GM19035 (cell line): Measurements from ENCODE around the gene RIMS1.

ENCODE experiments used
- ATAC-seq: cut with Tn5 transposase; IDR thresholded peaks from one replicate; pipeline ENCODE4 v1.9.1; 2021; ENCODE audit not compliant: unreplicated experiment

Gene RIMS1

DNA sequence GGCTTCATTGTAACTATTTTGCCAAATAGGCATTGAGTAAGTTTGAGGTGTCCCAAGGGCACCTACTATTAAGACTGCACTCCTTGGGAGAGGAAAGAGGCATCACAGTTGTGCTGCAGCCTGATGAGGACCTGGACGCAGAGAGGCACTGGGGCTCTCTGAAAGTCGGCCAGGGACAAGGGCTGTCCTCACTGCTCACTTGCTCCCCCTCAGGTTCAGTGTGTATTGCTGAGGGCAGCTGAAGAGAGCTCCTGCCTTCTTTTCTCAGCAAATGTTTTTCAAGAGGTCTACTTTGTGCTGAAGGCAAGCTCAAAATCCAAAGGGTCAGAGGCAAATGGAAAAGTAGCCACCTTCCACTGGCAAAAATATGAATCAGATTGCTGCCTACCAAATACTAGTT lies 331.8 kb downstream of the RIMS1 start:
- ATAC-seq, result peak; percentile 85

DNA sequence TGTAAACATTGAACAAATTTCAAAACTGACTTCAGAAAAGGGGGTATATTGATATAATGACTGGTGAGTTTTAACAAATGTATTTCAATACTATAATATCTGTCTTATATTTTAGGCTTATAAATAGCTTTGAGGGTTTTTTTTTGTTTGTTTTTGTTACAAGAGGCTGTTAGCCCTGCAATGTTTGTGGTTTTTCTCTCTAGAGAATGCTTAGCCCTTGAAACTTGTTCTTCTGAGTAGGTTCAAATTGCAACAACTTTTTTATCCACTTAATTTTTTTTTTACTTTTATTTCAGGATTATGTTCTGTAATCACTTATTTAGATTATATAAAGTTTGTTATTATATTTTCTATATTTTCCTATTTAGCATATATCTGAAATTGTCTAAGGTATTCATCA lies 333.2 kb downstream of the RIMS1 start:
- no peak for ATAC-seq

DNA sequence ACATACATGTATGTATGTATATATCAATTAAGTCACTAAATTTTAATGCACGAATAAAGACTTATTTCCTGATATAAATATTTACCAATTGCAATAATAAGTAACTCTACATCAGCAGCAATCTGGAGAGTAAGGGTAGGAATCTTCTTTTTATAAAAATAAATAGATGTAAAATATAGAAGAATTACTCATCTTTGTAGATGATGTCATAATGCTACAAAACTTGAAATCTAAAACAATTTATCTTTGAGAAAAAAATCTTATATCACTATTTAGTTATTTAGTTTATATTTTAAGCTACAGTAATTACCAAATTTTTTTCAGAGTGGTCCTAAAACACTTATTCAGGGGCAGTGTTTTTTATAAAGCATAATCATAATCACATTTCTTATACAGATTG lies 351.7 kb downstream of the RIMS1 start:
- ATAC-seq, result no peak

DNA sequence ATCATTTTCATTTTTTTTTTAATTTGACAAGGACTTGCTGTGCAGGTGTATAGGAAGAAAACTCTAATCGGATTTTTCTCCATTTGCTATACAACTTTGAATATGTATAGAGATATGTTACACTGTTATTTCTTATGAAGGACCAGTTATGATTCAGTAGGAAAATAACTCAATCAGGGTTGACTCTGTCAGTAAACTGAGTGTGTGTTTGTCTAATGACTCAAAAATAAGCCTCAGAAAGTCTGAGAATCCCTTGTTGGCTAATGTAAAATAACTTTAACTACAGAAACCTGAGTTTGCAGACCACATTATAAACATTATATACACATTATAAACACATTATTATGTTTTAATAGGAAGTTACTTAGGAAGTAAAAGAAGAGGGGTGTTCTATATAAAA lies 352.6 kb downstream of the RIMS1 start:
- no peak for ATAC-seq

DNA sequence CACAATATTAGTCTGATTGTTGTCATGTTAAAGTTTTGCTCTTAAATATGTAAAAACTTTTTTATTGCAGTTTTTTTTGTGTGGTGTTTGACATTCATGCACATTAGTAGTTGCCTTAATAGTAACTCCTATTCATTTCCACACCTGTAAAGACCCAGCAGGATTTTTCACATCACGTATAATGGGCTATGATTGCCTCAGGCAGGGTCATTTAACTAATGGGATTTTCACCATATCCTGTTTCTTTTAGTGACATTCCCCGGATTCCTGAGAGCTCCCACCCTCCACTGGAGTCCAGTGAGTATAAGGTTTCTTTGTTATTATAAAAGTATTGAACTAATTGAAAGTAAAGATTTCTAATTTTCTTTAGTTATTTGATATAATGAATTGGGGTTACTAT lies 359.2 kb downstream of the RIMS1 start:
- ATAC-seq, result no peak

DNA sequence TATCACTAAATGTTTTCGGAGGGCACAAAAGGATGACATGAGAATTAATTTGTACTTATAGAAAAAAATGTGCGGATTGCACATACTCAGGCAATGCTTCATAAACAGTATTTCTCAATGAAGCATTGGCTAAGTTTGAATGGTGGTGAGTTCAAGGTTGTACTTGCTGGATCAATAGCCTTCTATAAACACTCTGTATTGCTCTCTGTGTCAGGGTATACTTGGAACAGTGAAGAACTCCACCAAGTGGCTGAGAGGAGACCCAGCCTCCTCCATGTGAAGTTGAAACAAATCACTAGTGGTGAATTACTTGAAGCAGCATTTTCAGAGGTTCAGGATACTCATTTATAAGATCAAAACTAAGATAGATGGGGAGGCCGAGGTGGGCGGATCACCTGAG lies 360.6 kb downstream of the RIMS1 start:
- ATAC-seq, result no peak

DNA sequence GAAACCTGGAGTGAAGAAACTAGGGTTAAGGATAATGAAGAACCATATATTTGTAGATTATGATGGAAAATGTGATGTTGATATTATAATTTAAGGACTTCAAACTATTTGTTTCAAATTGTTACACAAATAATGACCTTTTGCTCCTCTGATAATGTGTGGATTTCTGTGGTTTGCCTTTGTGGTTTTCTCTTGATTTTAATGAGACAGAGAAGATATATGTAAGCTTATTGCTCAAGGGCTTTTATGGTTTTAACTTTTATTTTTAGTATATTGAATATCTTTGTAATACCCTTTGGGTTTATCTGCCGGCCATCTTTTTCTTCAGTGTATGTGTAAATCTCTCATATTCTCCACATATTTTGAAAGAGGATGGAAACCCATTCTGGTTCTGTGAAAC lies 362.3 kb downstream of the RIMS1 start:
- ATAC-seq, result no peak

DNA sequence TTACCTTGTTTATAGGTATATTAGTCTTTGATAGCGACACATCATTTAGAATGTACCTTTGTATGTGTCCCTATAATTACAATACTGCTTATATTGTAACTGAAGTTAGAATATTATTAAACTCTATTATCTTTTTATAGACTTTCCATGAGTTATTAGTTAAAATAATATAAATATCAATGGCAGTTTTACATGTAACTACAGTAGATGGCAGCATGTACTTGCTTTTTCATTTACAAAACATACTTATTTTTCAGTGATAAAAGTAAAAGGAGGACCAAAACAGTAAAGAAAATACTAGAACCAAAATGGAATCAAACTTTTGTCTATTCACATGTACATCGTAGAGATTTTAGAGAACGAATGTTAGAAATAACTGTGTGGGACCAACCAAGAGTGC lies 364.3 kb downstream of the RIMS1 start:
- ATAC-seq, result no peak

DNA sequence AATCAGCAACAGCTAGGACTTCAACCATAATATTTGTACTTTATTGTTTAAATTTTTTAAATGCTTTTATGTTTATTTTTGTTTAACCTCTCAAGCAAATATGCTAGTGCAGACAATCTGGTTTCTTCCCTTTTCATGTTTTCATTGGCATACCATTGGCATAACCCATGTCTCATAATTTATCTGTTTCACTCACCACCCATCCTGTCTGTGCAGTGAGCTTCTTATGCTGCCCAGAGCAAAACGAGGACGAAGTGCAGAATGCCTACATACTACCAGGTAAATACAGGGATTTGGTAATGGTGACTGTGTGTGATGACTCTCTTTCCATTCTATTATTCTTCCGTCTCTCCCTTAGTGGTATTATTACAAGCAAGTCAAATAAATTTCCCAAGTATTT lies 374.1 kb downstream of the RIMS1 start:
- ATAC-seq, result no peak

DNA sequence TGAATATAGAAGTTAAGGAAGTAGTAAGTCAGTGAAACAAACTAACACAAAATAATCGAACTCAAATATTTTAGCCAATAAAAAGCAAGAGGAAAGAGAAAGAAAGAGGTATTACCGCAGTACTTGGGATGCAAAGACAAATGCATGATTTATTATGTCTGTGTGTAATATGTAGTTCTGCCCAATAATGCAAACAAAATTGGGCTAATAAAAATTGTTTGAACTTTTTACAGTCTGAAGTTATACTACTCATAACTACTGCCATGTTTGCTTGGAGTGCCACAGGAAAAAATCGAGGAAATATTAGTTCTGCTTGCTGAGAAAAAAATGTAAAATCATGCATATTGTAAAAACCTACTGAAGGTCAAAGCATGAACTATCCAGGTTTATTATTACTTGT lies 375.2 kb downstream of the RIMS1 start:
- ATAC-seq, result no peak

DNA sequence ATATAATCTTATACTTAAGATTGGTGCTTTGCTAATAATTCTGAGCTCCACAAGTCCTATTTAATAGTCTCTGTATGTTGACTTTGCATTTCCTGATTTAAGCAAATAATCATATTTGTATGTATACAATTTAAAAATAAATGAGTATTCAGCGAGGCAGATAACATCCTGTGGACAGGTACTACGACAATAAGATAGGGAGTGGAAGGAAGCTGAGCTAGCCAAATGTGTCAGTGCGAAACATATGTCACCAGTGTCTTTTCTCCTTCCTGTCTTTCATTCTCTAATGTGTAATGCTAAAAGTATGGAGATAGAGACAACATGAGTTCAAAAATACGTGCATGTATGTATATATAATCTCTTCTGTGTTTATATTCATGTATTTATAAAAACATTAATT lies 375.9 kb downstream of the RIMS1 start:
- ATAC-seq, result no peak

DNA sequence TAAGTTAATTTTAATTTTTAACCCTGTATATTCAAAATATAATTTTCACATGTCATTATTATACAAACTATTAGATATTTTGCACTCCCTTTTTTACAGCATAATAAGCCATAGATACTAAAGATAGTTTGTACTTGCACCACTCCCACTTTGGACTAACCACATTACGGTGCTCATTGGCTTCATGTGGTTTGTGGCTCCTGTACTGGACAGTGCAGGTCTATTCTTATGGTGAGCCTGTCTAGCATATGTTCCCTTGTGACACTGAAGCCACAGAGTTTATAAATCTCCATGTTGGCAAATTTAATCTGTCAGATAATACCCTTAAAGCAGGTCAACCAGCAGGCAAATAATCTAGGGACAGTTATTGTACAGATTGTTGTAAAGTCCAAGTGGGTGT lies 381.1 kb downstream of the RIMS1 start:
- ATAC-seq, result no peak

DNA sequence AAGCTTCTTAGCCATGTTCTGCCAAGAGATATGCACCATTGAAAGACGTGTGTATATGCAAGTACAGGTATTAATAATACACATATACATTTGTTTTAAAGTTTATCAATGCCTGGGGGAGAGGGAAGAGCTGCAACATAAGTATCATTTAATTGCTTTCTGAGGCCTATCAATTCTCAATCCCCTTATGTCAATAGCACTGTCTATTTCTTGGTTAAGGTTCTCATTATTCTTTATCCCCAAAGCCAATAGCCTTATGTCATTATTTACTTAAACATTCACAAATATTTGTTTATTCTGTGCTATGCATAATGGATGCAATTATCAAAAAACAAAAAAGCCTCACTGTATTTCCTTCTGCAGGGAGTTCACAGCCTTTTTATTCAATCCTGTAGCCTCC lies 385.2 kb downstream of the RIMS1 start:
- no peak for ATAC-seq

DNA sequence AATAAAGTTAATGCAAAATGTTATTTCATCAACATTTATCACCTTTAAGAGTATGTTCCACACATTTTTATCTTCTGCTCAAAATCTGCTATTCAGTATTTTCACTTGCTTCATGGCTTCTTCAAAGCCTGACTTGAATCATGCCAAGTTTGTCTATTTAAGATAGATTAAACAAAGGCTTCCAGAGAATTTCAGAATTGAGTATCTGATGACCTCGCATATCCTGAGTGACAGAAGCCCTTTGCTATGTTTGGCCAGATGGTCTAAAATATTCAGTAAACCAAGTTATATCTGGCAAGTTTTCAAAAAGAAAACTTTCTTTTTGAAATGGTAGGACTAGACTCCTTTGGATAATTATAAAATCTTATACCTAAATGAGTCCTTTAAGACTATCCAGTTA lies 386.6 kb downstream of the RIMS1 start:
- no peak for ATAC-seq

DNA sequence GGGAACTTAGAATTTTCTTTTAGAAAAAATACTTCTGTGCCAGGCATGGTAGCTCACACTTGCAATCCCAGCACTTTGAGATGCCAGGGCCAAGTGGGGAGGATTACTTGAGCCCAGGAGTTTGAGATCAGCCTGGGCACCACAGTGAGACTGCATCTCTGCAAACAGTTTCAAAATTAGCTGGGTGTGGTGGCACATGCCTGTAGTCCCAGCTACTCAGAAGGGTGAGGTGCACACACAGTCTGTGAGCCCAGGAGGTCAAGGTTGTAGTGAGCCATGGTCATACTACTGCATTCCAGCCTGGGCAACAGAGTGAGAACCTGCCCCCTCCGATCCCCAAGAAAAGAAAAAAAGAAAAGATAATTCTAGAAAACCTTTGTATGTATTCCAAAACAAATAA lies 389.5 kb downstream of the RIMS1 start:
- no peak for ATAC-seq

DNA sequence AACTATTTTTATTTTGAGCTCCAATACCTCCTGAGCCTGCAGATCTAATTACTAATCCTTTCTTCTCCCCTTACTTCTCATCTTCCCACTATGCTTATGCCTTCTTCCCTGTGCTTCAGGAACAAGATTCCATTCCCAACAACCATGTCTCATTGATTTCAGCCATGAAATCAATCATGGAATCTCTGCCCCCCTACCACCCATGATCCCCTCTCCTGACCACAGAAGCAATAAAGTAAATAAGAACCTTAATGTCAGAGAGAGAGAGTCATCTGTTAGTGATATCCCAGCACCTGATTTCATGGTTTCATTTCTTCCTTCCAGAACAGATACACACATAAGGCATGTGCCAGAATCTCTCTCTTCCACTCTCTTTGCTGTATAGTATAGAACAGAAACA lies 395.9 kb downstream of the RIMS1 start:
- no peak for ATAC-seq

DNA sequence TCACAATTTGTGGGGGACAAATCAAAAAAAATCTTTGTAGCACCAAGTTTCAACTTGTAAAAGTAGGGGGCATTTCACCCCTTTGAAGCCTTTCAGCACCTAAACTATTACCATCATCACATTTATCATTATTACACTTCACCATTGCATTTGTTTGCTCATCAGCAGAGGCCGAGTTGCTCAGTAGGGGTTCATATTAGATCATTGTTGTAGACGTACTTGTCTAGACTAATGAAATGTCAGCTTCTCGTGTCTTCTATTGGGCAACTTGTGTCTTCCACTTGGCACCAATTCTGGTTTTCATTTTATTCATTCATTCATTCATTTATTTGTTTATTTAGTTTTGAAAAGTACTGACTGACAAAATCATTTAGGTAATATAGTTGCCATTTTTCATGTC lies 397.2 kb downstream of the RIMS1 start:
- no peak for ATAC-seq

DNA sequence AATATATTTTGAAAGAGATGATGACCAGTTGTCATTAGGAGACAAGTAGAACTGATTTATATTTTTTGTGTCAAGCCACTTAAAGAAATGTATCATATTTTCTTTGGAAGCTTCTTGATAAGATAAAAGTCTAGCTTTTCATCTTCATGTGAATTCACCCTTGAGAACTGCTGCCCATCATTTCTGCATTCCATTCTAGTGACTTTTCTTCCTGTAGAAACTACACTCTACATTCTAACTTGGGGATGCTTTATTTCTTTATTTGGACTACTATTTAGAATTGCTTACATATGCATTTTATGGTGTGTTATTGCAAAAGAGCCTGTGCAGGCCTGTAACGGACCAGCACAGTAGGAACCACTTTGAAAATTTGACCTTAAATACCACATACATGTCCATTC lies 400.6 kb downstream of the RIMS1 start:
- ATAC-seq, result no peak

DNA sequence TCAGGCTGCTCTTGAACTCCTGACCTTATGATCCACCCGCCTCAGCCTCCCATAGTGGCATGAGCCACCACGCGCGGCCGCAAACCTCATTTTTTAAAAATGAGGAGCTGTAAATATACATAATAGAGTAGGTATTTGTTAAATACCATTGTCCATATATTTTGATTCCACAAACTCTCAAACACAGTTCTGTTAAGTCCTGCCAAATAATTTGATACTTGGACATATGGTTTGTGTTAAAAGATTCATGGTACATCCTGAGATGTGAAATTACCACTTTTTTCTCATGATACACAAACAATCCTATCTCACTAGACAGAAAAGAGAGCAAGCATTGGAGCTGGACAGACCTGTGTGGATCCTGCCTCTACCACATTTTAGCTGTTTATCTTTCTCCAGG lies 401.5 kb downstream of the RIMS1 start:
- no peak for ATAC-seq

DNA sequence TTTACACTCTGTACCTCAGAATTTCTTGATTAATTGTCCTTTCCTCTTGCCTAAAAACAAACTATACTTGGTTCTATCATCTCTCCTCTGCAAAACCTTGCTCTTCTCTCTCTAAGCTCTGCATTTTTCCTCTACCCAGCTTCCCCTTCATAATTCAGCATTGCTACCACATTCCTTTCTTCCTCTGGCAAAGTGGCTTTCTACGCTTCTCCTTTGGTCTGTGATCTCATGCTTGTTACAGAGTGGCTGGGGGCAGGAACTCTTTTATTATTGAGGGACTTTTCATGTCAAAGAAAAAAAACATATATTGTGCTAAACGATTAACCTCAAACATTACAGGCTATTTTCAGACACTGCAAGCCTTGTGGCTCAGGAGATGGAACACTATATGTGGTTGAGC lies 402.2 kb downstream of the RIMS1 start:
- no peak for ATAC-seq

DNA sequence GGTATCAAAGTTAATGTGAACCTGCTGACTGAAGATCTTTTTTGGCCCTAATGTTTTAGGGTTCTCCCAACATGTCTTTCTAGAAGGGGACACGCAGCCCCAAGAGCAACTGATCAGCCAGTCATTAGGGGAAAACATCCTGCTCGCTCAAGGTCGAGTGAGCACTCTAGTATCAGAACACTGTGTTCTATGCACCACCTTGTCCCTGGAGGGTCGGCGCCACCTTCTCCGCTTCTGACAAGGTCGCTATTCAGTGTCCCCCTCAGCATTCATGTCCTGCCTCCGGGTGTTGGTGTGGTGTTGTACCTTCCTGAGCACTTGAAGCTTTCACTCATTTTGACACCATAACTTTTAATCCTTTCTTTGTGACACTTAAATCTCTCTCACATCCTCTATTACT lies 404.3 kb downstream of the RIMS1 start:
- ATAC-seq, result no peak

DNA sequence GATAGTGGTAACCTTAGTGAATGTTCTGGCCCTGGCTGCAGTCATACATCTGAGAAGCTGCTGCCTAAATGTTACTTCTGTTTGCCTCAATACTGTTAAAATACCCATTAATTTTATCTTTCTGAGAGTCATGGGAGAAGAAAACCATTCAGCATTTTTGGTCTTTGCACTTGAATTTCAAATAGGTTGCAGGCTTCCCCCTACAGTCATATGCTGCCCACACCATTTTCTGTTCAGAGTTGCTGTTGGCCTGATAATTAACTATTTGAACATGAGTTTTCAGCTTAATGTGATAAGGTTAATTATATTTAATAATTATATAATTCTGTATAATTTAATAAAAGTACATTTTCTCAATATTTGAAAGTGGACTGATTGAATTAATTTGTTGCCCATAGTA lies 410.0 kb downstream of the RIMS1 start:
- ATAC-seq, result no peak

DNA sequence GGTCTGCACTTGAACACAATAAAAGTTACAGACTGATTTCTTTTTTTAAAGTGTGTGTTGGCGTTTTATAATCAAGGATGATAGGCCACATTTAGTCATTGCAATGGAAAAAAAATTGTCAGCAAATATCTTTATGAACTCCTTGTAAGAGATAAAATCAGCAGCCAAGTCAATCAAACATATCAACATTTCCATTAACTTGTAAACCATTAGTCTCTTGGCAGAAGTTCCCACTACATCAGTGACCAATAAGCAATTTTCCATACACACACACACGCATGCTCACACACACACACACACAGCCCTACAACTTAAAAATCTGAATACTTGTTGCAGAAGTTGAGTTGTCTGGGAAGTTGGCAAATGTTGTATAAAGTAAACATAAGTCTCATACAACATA lies 419.6 kb downstream of the RIMS1 start:
- no peak for ATAC-seq

DNA sequence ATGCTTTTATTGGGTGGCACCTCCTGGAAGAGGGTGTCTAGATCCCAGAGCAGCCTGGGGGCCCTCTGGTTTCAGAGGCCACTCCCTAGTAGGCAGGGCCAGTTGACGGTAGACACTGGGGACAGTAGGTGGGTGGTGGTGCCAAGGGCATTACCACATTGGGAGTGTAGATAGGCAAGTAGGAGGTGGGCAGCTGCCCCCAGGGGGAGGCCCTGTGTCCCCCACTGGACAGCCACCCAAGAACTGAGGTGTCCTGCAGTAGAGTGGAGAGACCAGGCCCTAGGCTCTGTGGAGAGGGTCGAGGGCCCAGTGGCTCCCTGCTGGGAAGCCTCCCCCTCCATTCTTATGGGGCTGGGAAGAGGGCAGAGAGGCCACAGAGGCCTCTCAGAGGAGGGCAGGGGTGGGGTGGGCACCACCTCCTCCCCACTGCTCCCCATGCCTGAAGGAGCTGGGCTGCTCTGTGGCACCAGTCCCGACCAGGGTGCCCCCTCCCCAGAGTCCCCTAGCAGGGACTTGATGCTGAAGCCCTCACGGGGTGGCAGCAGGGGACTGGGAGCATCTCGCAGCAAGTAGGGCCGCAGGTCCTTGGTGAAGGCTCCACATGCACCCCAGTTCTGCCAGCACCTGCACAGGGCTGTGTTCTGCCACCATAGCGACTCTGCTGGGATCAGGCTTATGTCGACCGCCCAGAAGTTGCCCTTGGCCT lies 430.5 kb downstream of the RIMS1 start:
- no peak for ATAC-seq
